DMS53 (cell line): ENCODE measurements around the gene BCL2L12.

Experiments used
- DNase-seq: peaks from one replicate; lab custom pipeline; 2025; lab: John Stamatoyannopoulos, UW

The BCL2L12 gene

DNA sequence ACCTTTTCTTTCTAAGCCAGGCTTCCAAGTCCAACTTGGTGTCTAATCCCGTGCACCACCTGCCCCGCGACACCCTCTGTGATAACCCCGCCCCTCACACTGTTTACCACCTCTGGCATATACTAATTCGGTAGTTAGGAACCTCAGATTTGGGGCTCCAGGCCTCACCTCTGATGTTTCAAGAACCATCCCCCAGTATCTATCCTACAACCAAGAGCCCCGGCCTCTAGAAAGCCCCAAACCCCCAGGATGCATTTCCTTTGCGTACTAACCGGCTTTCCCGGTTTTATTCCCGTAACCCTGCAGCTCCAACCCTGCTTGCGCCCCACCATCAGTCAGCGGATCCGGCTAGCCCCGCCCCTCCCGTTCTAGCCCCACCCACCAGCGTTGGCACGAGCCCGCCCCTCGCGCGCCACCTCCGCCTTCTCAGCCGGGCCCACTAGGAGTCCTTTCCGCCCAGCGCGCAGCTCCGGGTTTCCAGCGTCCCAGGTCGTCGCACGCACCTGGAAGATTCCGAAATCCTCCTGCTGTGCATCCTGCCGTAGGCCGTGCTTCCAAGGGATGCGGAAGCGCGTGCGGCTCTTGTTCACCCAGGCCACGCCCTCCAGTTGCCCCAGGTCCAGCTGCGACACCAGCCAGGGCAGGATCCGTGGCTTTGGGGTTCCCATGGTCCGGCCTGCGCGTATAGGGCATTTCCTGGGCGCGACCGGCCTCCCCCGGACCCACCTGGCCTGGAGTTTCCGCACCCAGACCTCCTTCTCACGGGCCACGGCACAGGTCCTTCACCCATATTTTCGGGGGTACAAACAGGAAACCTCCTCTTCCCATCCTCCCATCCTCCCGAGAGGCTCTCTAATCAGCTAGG, 1.3 kb upstream of the BCL2L12 start:
- DNase-seq, result peak; percentile 97

DNA sequence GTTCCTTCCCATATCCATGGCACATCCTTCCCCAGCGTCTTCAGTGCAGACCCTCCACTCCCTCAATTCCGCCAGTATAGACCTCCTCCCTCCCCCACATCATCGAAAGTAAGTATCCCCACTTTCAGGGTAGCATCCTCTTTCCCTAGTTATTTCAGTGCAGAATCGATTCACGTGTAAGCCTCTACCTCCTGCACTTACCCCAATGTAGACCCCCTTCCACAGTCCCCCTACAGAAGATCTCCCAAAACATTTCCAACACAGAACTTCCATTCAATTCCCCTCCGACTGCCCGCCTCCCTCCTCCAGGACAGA, 740 bp upstream of the BCL2L12 start:
- no peak for DNase-seq

DNA sequence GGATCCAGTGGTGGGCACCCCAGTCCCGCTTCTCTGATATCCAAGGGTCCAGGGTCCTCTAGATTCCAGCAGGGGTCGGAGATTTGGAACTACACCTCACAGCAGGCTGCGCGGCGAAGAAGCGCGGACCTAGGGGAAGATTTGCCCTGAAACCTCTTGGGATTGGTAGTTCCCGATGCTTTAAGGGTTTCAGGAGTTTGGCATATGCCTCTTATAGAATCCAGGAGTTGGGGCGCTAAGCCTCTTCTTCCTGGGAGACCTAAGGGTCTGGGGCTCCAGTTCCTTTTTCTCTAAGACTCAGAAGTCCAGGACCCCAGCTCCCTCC, 349 bp downstream of the BCL2L12 start:
- peak; percentile 42 for DNase-seq

DNA sequence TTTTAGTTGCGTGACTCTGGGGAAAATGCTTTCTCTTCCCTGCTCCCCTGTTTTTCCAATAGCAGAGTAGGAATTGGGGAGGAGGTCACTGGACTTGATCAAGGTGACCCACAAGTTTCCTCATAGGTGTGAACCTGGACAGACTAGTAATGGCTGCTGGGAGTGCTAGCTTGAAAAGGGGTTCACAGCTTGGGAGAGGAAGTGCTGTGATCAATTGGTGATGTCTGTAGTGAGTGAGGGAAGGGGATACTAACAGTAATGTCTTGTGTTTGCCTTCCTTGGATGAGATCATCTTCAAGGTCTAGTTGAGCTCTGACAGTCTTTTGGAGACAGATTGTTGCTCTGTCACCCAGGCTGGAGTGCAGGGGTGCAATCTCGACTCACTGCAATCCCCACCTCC, 1.7 kb downstream of the BCL2L12 start:
- DNase-seq, result no peak

DNA sequence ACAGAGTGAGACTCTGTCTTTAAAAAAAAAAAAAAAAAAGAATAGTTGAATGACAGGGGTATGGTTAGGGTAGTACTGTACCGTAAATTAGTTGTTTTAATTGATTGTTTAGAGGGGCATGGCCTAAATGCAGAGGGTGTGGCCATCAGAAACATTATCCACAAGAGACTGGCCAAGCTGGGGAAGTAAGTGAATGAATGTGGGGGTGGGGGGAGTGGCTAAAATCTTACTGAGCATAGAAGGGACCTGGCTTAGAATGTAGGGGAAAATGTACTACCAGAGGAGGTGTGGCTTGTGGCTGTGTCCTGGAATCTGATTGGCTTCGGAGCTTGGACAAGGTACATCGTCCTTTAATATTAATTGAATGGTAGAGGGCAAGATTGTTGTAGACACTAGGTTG, 3.8 kb downstream of the BCL2L12 start:
- DNase-seq, result no peak

DNA sequence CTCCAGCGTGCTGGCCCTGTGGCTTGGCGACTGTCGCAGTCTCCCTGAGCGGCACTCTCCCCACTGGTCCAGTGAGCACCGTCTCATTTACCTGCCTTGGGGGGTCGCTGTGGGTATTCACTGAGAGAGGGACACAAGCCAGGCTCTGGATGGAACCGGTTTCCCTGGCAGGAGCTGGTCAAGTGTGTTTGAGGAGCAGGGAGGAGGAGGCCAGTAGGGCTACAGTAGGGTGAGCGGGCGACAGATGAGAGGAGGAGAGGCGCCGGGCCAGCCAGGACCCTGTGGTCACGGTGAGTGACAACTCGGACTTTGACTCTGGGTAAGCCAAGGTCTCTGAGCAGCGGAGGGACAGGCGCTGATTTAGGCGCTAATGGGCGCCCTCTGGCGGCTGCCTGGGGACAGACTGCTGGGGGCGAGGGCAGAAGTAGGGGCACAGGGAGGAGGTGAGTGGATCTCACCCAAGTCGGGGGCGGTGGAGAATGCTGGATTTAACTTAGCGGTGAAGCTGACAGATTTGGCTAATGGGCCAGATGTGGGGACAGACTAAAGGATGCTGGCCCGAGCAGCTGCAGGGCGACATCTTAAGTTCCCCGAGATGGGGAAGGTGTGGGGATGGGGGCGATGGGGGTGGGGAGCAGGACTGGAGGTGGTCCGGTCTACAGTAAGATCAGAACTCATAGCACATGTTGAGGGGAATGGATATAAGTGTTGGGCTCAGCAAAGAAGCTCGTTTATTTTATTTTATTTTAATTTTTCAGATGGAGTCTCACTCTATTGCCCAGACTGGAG, 6.6 kb downstream of the BCL2L12 start:
- peak; percentile 89 for DNase-seq

DNA sequence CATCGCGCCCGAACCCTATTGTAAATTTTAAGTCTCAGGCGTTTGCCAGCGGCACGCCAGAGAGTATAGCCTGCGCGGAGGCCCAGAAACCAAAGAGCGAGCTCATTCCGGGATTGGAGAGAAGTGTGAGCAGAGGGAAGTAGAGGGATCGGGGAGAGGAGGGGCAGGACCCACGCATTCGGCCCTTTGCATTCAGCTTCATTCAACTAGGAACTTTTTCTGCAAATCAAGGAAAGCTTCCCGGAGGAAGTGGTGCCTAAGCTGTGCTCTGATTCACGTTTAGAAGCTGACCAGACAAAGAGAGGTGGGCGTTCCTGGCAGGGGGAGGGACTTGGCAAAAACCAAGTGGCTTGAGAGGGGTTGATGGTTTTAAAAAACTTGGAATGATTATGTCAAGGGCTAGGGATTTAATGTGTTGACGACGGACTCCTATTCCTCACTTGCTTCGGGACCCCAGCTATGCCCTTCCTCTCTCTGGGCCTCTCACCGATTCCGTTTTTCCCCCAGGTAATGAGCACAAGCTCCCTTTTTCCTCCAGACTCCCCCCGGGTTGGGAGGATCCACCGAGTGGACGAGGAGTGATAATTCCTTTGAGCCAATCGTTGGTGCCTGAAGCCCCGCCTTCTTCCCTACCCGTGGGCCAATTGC, 10.5 kb downstream of the BCL2L12 start:
- DNase-seq, result peak; percentile 95

DNA sequence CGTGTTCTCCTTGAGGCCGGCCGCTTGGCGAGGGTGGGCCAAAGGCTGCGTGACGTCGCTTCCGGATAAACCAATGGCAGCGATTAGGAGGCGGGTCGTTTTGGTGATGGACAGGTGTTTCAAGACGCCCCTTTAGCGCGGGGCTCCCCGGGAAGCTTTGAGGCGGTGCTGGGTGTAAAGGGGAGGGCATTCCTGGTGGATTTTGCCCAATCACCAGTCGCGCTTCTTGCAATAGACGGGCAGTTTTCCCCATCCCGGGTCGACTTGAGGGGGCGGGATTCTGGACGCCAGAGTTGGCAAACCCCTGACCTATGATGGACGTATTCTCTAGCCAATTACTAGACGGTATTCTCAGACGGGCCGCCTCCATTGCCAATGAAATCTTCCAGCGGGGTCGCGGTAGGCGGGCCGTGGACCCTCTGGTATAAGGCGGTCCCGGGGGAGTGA, 11.1 kb downstream of the BCL2L12 start:
- DNase-seq, result peak; percentile 99

DNA sequence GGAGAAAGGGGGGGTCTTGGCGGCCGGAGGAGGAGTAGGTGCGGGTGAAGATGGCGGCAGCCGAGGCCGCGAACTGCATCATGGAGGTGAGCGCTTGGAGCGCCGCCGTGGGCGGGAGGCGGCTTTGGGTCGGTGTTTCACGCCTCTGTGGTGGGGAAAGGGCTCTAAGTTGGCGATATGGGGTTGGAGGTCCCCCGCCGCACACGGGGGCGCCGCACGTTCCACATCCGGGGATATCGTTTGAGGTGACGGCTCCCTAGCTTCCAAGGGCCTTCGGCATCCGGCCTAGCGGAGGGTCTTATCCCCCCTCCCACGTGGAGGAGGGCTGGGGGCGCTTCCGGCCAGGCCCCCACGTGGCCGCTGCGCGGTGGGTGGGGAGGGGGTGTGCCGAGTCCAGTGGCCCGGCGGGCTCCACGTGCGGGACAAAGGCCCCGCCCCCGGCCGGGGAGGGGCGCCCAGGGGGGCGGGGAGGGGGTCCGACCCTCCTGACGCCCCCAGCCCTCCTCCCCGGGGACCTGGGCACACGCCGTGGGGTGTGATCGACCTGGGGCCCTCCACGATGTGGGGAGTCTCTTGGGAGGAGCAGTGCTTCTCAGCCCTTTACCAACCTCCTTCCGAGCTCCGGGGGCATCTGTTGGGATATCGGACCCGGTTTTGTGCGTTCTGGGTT, 11.6 kb downstream of the BCL2L12 start, which contains the start of gene PRMT1:
Gene PRMT1, plus strand, starts transcription at position 41 of the 670 bp plus-strand sequence. Its CDS starts 10 bp downstream, at position 51.
- peak; percentile 68 for DNase-seq

DNA sequence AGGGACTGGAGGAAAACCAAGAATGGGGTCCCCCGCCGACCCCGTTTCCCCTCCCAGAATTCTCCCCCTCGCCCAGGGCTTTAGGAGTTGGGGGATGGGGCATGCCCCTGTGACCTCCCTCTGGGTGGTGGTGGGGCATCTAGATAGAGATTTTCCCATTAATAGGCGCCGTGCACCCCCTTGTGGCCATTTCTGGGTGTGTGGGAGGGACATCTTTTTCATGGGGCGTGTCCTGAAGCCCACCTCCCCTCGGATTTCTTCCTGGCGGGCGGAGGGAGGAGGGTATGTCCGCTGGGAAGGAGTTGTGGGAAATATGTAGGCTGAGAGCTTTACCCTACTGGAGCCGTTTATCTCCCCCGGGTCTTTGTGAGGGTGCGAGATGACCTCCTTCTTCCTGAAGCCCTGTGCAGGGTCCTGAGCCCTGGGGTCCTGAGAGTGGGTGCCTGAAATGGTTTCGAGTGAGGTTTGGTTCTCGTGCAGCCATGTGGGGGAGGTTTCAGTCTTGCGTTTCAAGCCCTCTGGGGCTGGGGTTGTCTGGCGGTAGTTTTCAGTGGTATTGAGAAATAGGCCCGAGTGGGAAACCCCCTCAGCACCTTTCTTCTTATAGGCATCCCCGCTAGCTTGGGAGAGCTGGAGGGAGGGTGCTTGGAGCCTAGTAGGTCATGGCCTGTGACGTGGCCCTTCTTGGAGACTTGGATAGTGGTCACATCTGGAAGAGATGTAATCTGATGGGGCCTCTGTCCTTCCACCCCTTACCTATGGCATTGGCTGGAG, 12.4 kb downstream of the BCL2L12 start:
- DNase-seq, result peak; percentile 73

DNA sequence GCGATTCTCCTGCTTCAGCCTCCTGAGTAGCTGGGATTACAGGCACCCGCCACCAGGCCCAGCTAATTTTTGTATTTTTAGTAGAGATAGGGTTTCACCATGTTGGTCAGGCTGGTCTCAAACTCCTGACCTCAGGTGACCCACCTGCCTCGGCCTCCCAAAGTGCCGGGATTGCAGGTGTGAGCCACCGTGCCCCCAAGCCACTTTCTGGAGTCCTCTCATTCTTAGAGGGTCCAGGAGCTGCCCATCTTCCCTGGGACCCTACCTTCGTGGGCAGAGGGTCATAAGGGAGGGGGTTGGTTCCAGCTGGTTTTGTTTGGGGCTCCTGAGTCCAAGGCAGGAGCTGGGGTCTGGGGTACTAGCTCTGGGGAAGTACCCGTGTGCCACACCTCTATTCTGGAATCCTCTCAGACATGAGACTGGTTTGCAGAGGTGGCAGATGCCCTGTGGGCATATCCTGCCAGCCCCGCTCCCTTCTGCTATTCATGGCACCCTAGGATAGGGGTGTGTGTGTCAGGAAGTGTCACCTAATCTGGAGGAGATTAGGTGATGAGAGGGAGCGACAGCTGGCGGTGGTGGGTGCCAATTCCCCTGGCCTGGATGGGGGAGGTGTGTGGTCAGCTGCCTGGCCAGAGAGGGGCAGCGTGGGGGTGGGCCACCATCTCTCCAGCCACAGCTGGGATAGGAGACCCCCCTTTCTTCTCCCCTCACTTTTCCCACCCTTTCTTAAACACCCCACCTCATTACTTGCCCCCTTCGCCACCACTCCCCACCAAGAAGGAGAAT, 13.4 kb downstream of the BCL2L12 start:
- DNase-seq, result peak; percentile 52

DNA sequence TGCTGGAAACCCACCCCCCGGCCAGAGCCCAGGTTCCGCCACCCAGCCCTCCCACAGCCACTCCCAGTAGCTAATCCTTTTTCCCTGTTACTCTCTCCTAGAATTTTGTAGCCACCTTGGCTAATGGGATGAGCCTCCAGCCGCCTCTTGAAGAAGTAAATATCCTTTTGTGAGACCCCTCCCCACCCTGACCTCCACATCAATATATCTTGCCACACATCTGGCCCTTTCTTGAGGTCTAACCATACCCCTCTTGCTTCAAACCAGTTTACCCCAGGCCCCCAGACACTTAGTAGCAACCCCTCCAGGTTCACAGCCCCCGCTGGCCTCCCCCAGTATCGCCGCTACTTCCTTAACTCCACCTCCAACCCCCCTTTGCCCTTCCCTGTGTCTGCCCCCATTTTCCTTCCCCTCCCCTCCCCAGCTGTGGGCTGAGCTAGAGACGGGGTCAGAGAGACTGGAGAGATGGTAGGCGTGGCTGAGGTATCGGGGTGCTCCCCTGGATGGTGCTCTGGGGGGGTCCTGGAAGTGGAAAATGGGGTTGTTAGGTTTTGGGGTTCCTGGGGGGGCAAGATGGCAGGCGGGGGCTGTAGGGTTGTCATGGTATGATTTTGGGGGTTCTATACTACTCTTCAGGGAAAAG, 14.2 kb downstream of the BCL2L12 start:
- no peak for DNase-seq

DNA sequence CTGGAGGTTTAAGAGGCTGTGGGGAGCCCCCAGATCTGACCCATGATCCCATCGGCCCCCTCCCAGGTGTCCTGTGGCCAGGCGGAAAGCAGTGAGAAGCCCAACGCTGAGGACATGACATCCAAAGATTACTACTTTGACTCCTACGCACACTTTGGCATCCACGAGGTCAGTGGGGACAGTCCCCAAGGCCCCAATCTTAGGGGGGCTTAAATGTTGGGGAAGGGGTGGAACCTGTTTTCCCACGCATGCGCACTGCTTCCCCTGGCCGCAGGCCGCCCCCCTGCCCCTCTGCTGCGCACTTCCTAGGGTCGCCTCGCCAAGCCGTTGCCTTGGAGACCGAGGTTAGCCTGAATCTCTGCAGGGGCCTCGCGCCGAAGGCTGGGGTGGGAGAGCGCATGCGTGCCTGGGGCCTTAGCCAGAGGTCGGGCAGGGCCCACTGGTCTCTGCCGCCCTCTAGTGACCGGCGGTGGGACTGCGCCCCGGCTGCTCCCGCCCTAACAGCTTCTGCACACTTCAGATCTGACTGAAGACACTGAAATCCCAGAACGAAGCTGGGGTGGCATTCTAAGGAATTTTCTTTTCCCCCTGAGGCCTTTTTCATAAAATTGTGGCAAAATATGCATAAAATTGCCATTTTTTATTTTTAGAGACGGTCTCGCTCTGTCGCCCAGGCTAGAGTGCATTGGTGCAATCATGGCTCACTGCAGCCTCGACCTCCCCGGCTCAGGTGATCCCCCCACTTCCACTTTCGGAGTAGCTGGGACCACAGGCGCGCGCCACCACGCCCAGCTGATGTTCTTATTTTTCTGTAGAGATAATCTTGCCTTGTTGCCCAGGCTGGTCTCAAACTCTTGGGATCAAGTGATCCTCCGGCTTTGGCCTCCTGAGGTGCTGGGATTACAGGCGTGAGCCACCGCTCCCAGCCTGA, 15.0 kb downstream of the BCL2L12 start:
- DNase-seq, result peak; percentile 86

DNA sequence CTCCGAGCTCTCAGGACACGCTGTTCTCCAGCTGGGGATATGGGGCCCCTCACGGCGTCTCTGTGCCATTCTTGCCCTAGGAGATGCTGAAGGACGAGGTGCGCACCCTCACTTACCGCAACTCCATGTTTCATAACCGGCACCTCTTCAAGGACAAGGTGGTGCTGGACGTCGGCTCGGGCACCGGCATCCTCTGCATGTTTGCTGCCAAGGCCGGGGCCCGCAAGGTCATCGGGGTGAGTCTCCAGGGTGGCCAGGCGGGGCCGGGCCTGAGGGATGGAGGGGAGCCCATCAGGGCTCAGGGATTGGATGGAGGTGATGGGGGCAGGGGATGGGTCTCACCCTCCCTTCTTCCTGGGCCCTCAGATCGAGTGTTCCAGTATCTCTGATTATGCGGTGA, 16.1 kb downstream of the BCL2L12 start:
- no peak for DNase-seq

DNA sequence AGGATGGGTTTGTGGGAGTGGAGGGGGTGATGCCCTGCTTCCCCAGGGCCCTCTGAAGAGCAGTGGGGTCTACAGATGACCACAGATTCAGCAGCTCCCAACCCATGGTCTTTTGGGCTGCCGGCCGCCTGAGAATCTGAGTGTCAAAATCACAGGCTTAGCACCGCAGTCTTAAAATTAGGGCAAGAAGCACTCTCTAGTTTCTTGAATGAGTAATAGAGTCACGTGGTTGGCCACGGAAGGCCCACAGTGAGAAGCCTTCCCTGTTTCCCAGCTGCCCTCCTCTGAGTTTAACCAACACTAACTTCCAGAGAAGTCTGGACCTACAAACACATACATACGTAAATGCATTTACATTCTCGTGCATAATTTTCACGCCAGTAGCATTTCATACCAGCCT, 16.5 kb downstream of the BCL2L12 start:
- DNase-seq, result no peak

DNA sequence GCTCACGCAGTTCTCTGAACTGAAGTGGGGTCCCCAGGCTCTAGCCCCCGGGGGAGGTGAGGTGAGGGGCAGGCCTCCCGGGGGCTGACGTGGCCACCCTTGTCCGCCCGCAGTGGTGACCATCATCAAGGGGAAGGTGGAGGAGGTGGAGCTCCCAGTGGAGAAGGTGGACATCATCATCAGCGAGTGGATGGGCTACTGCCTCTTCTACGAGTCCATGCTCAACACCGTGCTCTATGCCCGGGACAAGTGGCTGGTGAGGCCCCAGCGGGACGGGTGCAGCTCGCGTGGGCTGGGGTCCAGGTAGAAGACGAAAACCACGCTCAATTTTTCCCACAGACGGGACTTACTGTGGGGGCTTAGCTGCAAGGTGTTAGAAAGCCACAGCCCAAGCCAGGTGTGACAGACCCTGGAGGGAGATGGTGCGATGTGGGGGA, 18.1 kb downstream of the BCL2L12 start:
- no peak for DNase-seq

DNA sequence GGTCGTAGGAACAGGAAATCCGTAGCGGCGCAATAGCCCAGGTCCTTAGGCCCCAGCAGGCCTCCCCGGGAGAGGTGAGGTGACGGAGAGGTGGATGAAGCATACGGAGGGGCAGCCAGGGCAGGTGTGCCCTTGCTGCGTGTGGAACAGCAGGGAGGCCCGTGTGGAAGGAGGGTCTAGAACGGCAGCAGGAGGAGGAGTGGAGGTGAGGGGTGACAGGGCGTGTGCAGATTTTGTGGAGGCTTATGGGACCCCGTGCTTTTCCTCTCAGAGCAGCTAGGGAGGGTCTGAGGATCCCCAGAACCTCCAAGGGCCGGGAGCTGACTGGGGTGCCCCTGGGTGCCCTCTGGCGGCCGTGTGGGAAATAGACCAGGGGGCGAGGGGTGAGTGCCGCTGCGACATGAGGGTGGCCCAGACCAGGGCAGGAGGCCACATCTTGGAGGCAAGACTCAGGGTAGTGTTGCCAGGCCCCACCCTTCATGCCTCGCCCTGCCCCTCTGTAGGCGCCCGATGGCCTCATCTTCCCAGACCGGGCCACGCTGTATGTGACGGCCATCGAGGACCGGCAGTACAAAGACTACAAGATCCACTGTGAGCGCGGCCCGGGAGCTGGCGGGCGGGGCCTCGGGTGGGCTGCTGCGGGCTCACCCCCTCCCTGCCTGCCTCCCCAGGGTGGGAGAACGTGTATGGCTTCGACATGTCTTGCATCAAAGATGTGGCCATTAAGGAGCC, 18.7 kb downstream of the BCL2L12 start:
- peak; percentile 34 for DNase-seq

DNA sequence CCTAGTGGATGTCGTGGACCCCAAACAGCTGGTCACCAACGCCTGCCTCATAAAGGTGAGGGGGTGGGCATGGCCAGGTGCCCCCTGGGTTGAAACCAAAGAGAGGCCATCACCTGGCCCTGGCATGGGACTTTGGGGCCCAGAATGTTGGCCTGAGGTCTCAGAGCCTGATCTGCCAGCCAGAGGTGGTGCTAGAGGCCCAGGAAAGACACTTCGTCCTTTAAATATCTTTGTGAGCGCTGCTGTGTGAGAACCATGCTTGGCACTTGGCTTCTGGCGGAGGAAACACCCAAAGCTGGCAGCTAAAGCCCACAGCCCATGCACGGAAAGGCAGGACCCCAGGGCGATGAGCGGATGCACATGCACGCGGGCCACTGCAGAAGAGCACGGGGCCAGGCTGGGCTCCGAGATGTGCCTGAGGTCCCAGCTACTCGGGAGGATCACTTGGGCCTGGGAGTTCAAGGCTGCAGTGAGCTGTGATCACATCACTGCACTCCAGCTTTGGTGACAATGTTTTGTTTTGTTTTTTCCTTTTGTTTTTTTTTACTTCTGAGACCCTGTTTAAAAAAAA, 19.3 kb downstream of the BCL2L12 start:
- no peak for DNase-seq
